HCT116 (cell line): Measurements from ENCODE around the gene FKBP9.

Source experiments
- POLR2A ChIP-seq: IDR thresholded peaks from 2 replicates; pipeline ENCODE4 v1.7.0; 2011; ENCODE audit warnings: borderline replicate concordance; ENCODE audit not compliant: insufficient read depth, insufficient read length; ENCODE audit errors: extremely low read depth
- RAD21 ChIP-seq: IDR thresholded peaks from 2 replicates; pipeline ENCODE4 v1.6.1; 2012; ENCODE audit warnings: low read depth, mild to moderate bottlenecking
- SRF ChIP-seq: IDR thresholded peaks from 2 replicates; pipeline ENCODE4 v1.6.1; 2012; ENCODE audit warnings: low read depth
- ZFX ChIP-seq: fragments of 450-650 bp; IDR thresholded peaks from 2 replicates; pipeline ENCODE4 v1.6.1; 2017
- TF ChIP-seq, protein P1 (sequence below), 3 experiments: fragments of 200-600 bp in 1 of 3; sonication (generic) in 1 of 3; IDR thresholded peaks in 2 of 3; conservative IDR thresholded peaks in 1 of 3; 2 replicates each; pipeline ENCODE4 v1.5.1; 2012 to 2017; ENCODE audit warnings: low read depth in 2 of 3, low read length in 2 of 3, antibody characterized with exemption in 1 of 3, borderline replicate concordance in 1 of 3, control low read depth in 1 of 3, mild to moderate bottlenecking in 1 of 3, mixed read lengths in 1 of 3, mixed run types in 1 of 3, moderate library complexity in 1 of 3; ENCODE audit not compliant: insufficient read depth in 1 of 3

DNA sequence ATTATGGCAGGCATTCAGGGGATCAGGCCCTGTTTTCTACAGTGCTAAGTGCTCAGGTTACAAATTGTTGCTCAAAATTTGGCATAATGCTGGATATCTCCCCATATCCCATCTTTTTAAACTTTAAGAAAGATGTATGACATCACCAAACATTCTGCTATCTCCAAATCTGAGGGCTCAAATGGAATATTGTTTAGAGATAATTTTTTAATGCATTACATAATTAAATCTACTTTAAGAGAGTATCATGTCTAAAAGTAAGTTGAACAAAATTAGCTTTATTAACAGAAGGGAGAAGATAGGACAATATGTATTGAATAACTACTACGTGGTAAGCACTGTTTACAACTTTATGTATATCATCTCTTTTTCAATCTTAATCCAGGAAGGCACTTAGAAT is 91.5 kb downstream of the FKBP9 start:
- TF ChIP-seq RAD21 (no peak), ZFX (no peak), POLR2A (no peak), SRF (no peak)
- TF ChIP-seq, protein P1, sequence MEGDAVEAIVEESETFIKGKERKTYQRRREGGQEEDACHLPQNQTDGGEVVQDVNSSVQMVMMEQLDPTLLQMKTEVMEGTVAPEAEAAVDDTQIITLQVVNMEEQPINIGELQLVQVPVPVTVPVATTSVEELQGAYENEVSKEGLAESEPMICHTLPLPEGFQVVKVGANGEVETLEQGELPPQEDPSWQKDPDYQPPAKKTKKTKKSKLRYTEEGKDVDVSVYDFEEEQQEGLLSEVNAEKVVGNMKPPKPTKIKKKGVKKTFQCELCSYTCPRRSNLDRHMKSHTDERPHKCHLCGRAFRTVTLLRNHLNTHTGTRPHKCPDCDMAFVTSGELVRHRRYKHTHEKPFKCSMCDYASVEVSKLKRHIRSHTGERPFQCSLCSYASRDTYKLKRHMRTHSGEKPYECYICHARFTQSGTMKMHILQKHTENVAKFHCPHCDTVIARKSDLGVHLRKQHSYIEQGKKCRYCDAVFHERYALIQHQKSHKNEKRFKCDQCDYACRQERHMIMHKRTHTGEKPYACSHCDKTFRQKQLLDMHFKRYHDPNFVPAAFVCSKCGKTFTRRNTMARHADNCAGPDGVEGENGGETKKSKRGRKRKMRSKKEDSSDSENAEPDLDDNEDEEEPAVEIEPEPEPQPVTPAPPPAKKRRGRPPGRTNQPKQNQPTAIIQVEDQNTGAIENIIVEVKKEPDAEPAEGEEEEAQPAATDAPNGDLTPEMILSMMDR (IDR thresholded peaks at IDR 0.05 in 2 of 3, conservative IDR thresholded peaks at IDR 0.05 in 1 of 3; ENCODE audit: borderline replicate concordance in 1 of 3, insufficient read depth in 1 of 3, low read depth in 2 of 3, low read length in 2 of 3) = no peak
